HCT116 (cell line): ENCODE measurements around the gene FSD1L. TPM values are rescaled to one million over a fixed set of nuclear protein-coding genes. Genes with fewer than 3 reads are reported as not detected.

Source experiments
- ATAC-seq: fragments of 200-7000 bp; cut with Tn5 transposase; 2 replicates; pipeline ENCODE4 v1.9.1; 2020; ENCODE audit warnings: mild to moderate bottlenecking, moderate library complexity
- BruUV-seq: library from RNA; stranded (reverse); fragments of 400-500 nt; replicated peaks from 2 replicates; lab custom pipeline; 2021; lab: Mats Ljungman, UMichigan
- CTCF ChIA-PET: fragments of 300-600 bp; sonication (Branson Sonifier 250); formaldehyde crosslinking; loops from one replicate; lab custom pipeline; 2021; ENCODE audit warnings: antibody characterized with exemption; lab: Charles Lee
- POLR2A ChIA-PET: fragments of 300-600, 350-600 bp; sonication (Branson Sonifier 250); formaldehyde crosslinking; loops from one replicate; lab custom pipeline; 2021; ENCODE audit warnings: antibody characterized with exemption; lab: Charles Lee
- RAD21 ChIA-PET, 2 experiments: fragments of 300-600 bp; sonication (Branson Sonifier 250); formaldehyde crosslinking; loops; one replicate each; lab custom pipeline; 2023; ENCODE audit warnings: low total read pairs in 2 of 2; ENCODE audit not compliant: uncharacterized antibody in 2 of 2, unreplicated experiment in 2 of 2, low non-redundant PET in 1 of 2; lab: Charles Lee
- DNase-seq: peaks from one replicate; pipeline ENCODE4 v3.0.0-alpha.2; 2010; ENCODE audit warnings: low read depth, low spot score
- H2AFZ ChIP-seq: fragments of 200-600 bp; shearing (Covaris generic), sonication (generic); 2 replicates; pipeline ENCODE4 v1.6.1; 2017; ENCODE audit warnings: low read depth, mixed run types, mixed read lengths, antibody characterized with exemption, low read length; ENCODE audit not compliant: poor library complexity, severe bottlenecking
- H3K27ac ChIP-seq: 2 replicates; pipeline ENCODE4 v1.5.1; 2012; ENCODE audit warnings: low read depth, low read length
- H3K27me3 ChIP-seq: fragments of 200-600 bp; sonication (generic); 2 replicates; pipeline ENCODE4 v1.6.1; 2016; ENCODE audit warnings: mixed run types, low read length, mixed read lengths; ENCODE audit not compliant: insufficient read depth
- H3K36me3 ChIP-seq, 2 experiments: fragments of 200-500 bp in 1 of 2; fragments of 200-600 bp in 1 of 2; sonication (Bioruptor generic) in 1 of 2; sonication (generic) in 1 of 2; 2 replicates each; pipeline versions ENCODE4 v1.5.1 to v1.6.1; 2014 to 2016; ENCODE audit warnings: low read length in 2 of 2, inconsistent platforms in 1 of 2, mixed read lengths in 1 of 2, mixed run types in 1 of 2; ENCODE audit not compliant: insufficient read depth in 2 of 2, control insufficient read depth in 1 of 2
- H3K4me1 ChIP-seq, 2 experiments: fragments of 200-600 bp in 1 of 2; sonication (generic) in 1 of 2; 2 replicates each; pipeline versions ENCODE4 v1.5.1 to v1.6.1; 2012 to 2017; ENCODE audit warnings: low read length in 2 of 2, inconsistent platforms in 1 of 2, mild to moderate bottlenecking in 1 of 2, mixed read lengths in 1 of 2, mixed run types in 1 of 2, moderate library complexity in 1 of 2; ENCODE audit not compliant: insufficient read depth in 2 of 2, control insufficient read depth in 1 of 2
- H3K4me2 ChIP-seq: fragments of 200-600 bp; sonication (generic); 2 replicates; pipeline ENCODE4 v1.6.1; 2017; ENCODE audit warnings: mixed run types, low read length, mixed read lengths
- H3K4me3 ChIP-seq, 2 experiments: fragments of 200-600 bp in 1 of 2; sonication (generic) in 1 of 2; replicated peaks in 1 of 2; 2 replicates each; pipeline ENCODE4 v1.5.1; 2011 to 2016; ENCODE audit warnings: low read length in 2 of 2, control low read depth in 1 of 2, low read depth in 1 of 2, mild to moderate bottlenecking in 1 of 2, mixed read lengths in 1 of 2, mixed run types in 1 of 2
- H3K79me2 ChIP-seq: fragments of 200-600 bp; sonication (generic); 2 replicates; pipeline ENCODE4 v1.6.1; 2017; ENCODE audit warnings: mild to moderate bottlenecking, mixed run types, low read length, moderate library complexity, mixed read lengths; ENCODE audit not compliant: insufficient read depth
- H3K9ac ChIP-seq: fragments of 200-600 bp; sonication (generic); 2 replicates; pipeline ENCODE4 v1.6.1; 2016; ENCODE audit warnings: low read length, mixed read lengths
- H3K9me2 ChIP-seq: fragments of 200-600 bp; sonication (generic), shearing (Covaris generic); 2 replicates; pipeline ENCODE4 v1.6.1; 2017; ENCODE audit warnings: mixed run types, mild to moderate bottlenecking, moderate library complexity; ENCODE audit not compliant: insufficient read depth
- H3K9me3 ChIP-seq, 2 experiments: fragments of 200-500 bp in 1 of 2; fragments of 200-600 bp in 1 of 2; sonication (Bioruptor generic) in 1 of 2; sonication (generic) in 1 of 2; 2 replicates each; pipeline ENCODE4 v1.6.1; 2014 to 2017; ENCODE audit warnings: low read length in 2 of 2, mixed read lengths in 2 of 2, inconsistent platforms in 1 of 2, low read depth in 1 of 2, mild to moderate bottlenecking in 1 of 2, mixed run types in 1 of 2, moderate library complexity in 1 of 2; ENCODE audit not compliant: control insufficient read depth in 1 of 2, insufficient read depth in 1 of 2
- H4K20me1 ChIP-seq: fragments of 200-600 bp; sonication (generic), shearing (Covaris generic); 2 replicates; pipeline ENCODE4 v1.6.1; 2017; ENCODE audit warnings: mixed run types, mild to moderate bottlenecking, moderate library complexity; ENCODE audit not compliant: insufficient read depth
- POLR2A ChIP-seq: IDR thresholded peaks from 2 replicates; pipeline ENCODE4 v1.7.0; 2011; ENCODE audit warnings: borderline replicate concordance; ENCODE audit not compliant: insufficient read depth, insufficient read length; ENCODE audit errors: extremely low read depth
- POLR2AphosphoS5 ChIP-seq: IDR thresholded peaks from 2 replicates; pipeline ENCODE4 v1.6.1; 2011; ENCODE audit warnings: mild to moderate bottlenecking, low read depth, low read length, moderate library complexity
- SRF ChIP-seq: IDR thresholded peaks from 2 replicates; pipeline ENCODE4 v1.6.1; 2012; ENCODE audit warnings: low read depth
- intact Hi-C: fragments of 100-400 bp; cut with micrococcal nuclease; formaldehyde crosslinking; loops from 2 replicates; pipeline ENCODE4 v1.10.0; 2022
- total RNA-seq: library from RNA; stranded (reverse); gene quantifications from one replicate; pipeline ENCODE4 v1.2.1, GENCODE V29; 2021; ENCODE audit not compliant: unreplicated experiment
- TF ChIP-seq, protein P1 (sequence below), 3 experiments: fragments of 200-600 bp in 1 of 3; sonication (generic) in 1 of 3; IDR thresholded peaks in 2 of 3; conservative IDR thresholded peaks in 1 of 3; 2 replicates each; pipeline ENCODE4 v1.5.1; 2012 to 2017; ENCODE audit warnings: low read depth in 2 of 3, low read length in 2 of 3, antibody characterized with exemption in 1 of 3, borderline replicate concordance in 1 of 3, control low read depth in 1 of 3, mild to moderate bottlenecking in 1 of 3, mixed read lengths in 1 of 3, mixed run types in 1 of 3, moderate library complexity in 1 of 3; ENCODE audit not compliant: insufficient read depth in 1 of 3

FSD1L gene
- total RNA-seq, 1 experiment from 2014 or later: 5.5 TPM

DNA sequence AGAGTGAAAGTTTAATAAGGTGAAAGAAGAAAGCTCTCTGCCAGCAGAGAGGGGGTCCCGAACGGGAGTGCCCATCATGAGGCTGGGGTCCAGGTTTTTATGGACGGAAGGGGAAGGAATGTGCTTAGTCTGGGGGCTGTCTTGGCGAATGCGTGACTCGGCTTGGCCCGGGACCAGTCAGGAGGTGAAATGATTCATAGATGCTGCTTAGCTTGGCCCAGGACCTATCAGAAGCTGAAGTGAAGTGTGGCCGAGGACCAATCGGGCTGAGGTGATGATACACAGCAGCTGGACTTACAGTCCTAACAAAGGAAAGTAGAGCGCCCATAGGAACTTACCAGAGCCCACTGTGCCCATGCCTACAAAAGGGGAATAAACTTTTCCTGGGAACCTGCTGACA, 106.2 kb downstream of the FSD1L start:
- no peak overlapping the region for H2AFZ ChIP-seq
- ATAC-seq: no peak

More for the DNA sequence above, 106.2 kb downstream of the FSD1L start:
- Histone ChIP-seq H3K9me3 (no peaks in the 10 kb centered on the region), H3K4me2 (no peak overlapping the region), H3K9ac (no peak overlapping the region), H4K20me1 (no peaks in the 10 kb centered on the region), H3K79me2 (peaks cover 10% of the 10 kb centered on the region), H3K4me3 (no peak overlapping the region), H3K27me3 (no peaks in the 10 kb centered on the region), H3K36me3 (no peaks in the 10 kb centered on the region), H3K27ac (no peak overlapping the region), H3K4me1 (peaks cover 3 to 9% of the 10 kb centered on the region in 2 experiments; a peak in 3 of 4 replicates), H3K9me2 (no peaks in the 10 kb centered on the region)
- BruUV-seq: no TSS peak
- no peak for TF ChIP-seq SRF
- no peak for TF ChIP-seq POLR2A
- TF ChIP-seq, protein P1, sequence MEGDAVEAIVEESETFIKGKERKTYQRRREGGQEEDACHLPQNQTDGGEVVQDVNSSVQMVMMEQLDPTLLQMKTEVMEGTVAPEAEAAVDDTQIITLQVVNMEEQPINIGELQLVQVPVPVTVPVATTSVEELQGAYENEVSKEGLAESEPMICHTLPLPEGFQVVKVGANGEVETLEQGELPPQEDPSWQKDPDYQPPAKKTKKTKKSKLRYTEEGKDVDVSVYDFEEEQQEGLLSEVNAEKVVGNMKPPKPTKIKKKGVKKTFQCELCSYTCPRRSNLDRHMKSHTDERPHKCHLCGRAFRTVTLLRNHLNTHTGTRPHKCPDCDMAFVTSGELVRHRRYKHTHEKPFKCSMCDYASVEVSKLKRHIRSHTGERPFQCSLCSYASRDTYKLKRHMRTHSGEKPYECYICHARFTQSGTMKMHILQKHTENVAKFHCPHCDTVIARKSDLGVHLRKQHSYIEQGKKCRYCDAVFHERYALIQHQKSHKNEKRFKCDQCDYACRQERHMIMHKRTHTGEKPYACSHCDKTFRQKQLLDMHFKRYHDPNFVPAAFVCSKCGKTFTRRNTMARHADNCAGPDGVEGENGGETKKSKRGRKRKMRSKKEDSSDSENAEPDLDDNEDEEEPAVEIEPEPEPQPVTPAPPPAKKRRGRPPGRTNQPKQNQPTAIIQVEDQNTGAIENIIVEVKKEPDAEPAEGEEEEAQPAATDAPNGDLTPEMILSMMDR (IDR thresholded peaks at IDR 0.05 in 2 of 3, conservative IDR thresholded peaks at IDR 0.05 in 1 of 3; ENCODE audit: borderline replicate concordance in 1 of 3, insufficient read depth in 1 of 3, low read depth in 2 of 3, low read length in 2 of 3): no peak
- no peak for TF ChIP-seq POLR2AphosphoS5
- ChIA-PET POLR2A (no interaction called here), RAD21 (no interaction called here), CTCF (no interaction called here)
- intact Hi-C loops: loop anchor here (10.0 kb wide), 1 partner anchor 399 kb away; no protein-coding TSS in a partner anchor
- DNase-seq: no peak
